Activated CD8-positive, alpha-beta T cell treated with anti-CD3 and anti-CD28 coated beads for 36 hours (primary cell): ENCODE results near the gene KCNMB4. TPM values are rescaled to one million over a fixed set of nuclear protein-coding genes. Genes with fewer than 3 reads are reported as not detected.

Experiments
- ATAC-seq: fragments of 200-7000 bp; cut with Tn5 transposase; one replicate; pipeline ENCODE4 v1.10.0; 2021; ENCODE audit warnings: mild to moderate bottlenecking, moderate library complexity
- CTCF ChIA-PET: fragments of 350-600 bp; sonication (Branson Sonifier 250); formaldehyde crosslinking; loops from one replicate; lab custom pipeline; 2021; ENCODE audit warnings: antibody characterized with exemption; lab: Charles Lee
- POLR2A ChIA-PET: fragments of 350-600 bp; sonication (Branson Sonifier 250); formaldehyde crosslinking; loops from one replicate; lab custom pipeline; 2021; ENCODE audit warnings: antibody characterized with exemption; lab: Charles Lee
- DNase-seq: peaks from one replicate; pipeline ENCODE4 v3.0.0-alpha.2; 2020
- H3K27ac Mint-ChIP-seq: one replicate; pipeline ENCODE4 v1.8.0; 2021; ENCODE audit warnings: mild to moderate bottlenecking, mixed read lengths
- H3K27me3 Mint-ChIP-seq: one replicate; pipeline ENCODE4 v1.8.0; 2021; ENCODE audit warnings: mixed read lengths
- H3K36me3 Mint-ChIP-seq: one replicate; pipeline ENCODE4 v1.8.0; 2021; ENCODE audit warnings: low read depth, mixed read lengths
- H3K4me1 Mint-ChIP-seq: one replicate; pipeline ENCODE4 v1.8.0; 2021; ENCODE audit warnings: low read depth, mixed read lengths
- H3K4me3 Mint-ChIP-seq: one replicate; pipeline ENCODE4 v1.8.0; 2021; ENCODE audit warnings: mild to moderate bottlenecking, moderate library complexity, mixed read lengths
- H3K9me3 Mint-ChIP-seq: one replicate; pipeline ENCODE4 v1.8.0; 2021; ENCODE audit warnings: mixed read lengths
- CTCF ChIP-seq: fragments of 200-600 bp; IDR thresholded peaks from one replicate; pipeline ENCODE4 v1.8.0; 2022; ENCODE audit warnings: antibody characterized with exemption, mild to moderate bottlenecking
- intact Hi-C: fragments of 100-400 bp; cut with micrococcal nuclease; formaldehyde crosslinking; loops from one replicate; pipeline ENCODE4 v1.10.0; 2022
- total RNA-seq, 2 experiments: library from RNA; stranded (reverse); gene quantifications; one replicate each; pipeline ENCODE4 v1.2.3, GENCODE V29; 2021

Gene KCNMB4
- total RNA-seq, 2 experiments from 2014 or later, result 1.0 to 1.3 TPM

GRCh38 chr12:70393787-70394499 is 27.9 kb downstream of the KCNMB4 start:
- ATAC-seq (no peak), DNase-seq (no peak)
- Mint-ChIP-seq H3K9me3 (peaks cover 4% of the 10 kb centered on the region), H3K27ac (no peak overlapping the region), H3K27me3 (no peaks in the 10 kb centered on the region), H3K4me3 (no peak overlapping the region), H3K36me3 (peaks cover 4% of the 10 kb centered on the region), H3K4me1 (no peaks in the 10 kb centered on the region)
- intact Hi-C loops, result no loop called here
- TF ChIP-seq CTCF, result no peak
- CTCF ChIA-PET, result no interaction called here
- POLR2A ChIA-PET, result no interaction called here

- ChIA-PET CTCF (no interaction called here), POLR2A (no interaction called here)
- no peak for ATAC-seq
- no peaks in the 10 kb centered on the region for H3K27me3 Mint-ChIP-seq
- no peaks in the 10 kb centered on the region for H3K9me3 Mint-ChIP-seq
- intact Hi-C loops, result no loop called here
- no peaks in the 10 kb centered on the region for H3K4me1 Mint-ChIP-seq
- no peak overlapping the region for H3K27ac Mint-ChIP-seq
- no peak for DNase-seq
- no peak for TF ChIP-seq CTCF
- peaks cover 2% of the 10 kb centered on the region for H3K36me3 Mint-ChIP-seq
- H3K4me3 Mint-ChIP-seq, result no peak overlapping the region
Measured at GRCh38 chr12:70398002-70398401, 31.9 kb downstream of the KCNMB4 start.

- peaks cover 2% of the 10 kb centered on the region for H3K36me3 Mint-ChIP-seq
- H3K9me3 Mint-ChIP-seq, result no peaks in the 10 kb centered on the region
- CTCF ChIA-PET, result no interaction called here
- intact Hi-C loops, result no loop called here
- no peaks in the 10 kb centered on the region for H3K27me3 Mint-ChIP-seq
- H3K27ac Mint-ChIP-seq, result no peak overlapping the region
- H3K4me3 Mint-ChIP-seq, result no peak overlapping the region
- no peak for TF ChIP-seq CTCF
- H3K4me1 Mint-ChIP-seq, result no peaks in the 10 kb centered on the region
- POLR2A ChIA-PET, result no interaction called here
- DNase-seq (no peak), ATAC-seq (no peak)
Measured at GRCh38 chr12:70398862-70399261, 32.8 kb downstream of the KCNMB4 start.

- DNase-seq, result no peak
- Mint-ChIP-seq H3K4me3 (no peak overlapping the region), H3K9me3 (no peaks in the 10 kb centered on the region), H3K27ac (no peak overlapping the region), H3K27me3 (no peaks in the 10 kb centered on the region), H3K36me3 (peaks cover 2% of the 10 kb centered on the region), H3K4me1 (no peaks in the 10 kb centered on the region)
- ChIA-PET CTCF (no interaction called here), POLR2A (no interaction called here)
- no peak for ATAC-seq
- TF ChIP-seq CTCF, result no peak
- intact Hi-C loops, result no loop called here
Measured at GRCh38 chr12:70399311-70399710, 33.2 kb downstream of the KCNMB4 start.

- H3K9me3 Mint-ChIP-seq, result no peaks in the 10 kb centered on the region
- CTCF ChIA-PET, result no interaction called here
- TF ChIP-seq CTCF, result no peak
- H3K4me1 Mint-ChIP-seq, result no peaks in the 10 kb centered on the region
- intact Hi-C loops, result no loop called here
- DNase-seq, result no peak
- POLR2A ChIA-PET, result no interaction called here
- ATAC-seq, result no peak
- peaks cover 2% of the 10 kb centered on the region for H3K36me3 Mint-ChIP-seq
- no peak overlapping the region for H3K4me3 Mint-ChIP-seq
- no peak overlapping the region for H3K27ac Mint-ChIP-seq
- no peaks in the 10 kb centered on the region for H3K27me3 Mint-ChIP-seq
Measured at GRCh38 chr12:70400124-70400523, 34.0 kb downstream of the KCNMB4 start.
